HG03520 (cell line): ENCODE data around the gene FBXW7.

ENCODE experiments used
- ATAC-seq: cut with Tn5 transposase; IDR thresholded peaks from one replicate; pipeline ENCODE4 v1.9.1; 2021; ENCODE audit warnings: mild to moderate bottlenecking, moderate library complexity; ENCODE audit not compliant: unreplicated experiment

The FBXW7 gene

GRCh38 chr4:152476796-152477195, 59.1 kb downstream of the FBXW7 start:
- ATAC-seq, result no peak

DNA sequence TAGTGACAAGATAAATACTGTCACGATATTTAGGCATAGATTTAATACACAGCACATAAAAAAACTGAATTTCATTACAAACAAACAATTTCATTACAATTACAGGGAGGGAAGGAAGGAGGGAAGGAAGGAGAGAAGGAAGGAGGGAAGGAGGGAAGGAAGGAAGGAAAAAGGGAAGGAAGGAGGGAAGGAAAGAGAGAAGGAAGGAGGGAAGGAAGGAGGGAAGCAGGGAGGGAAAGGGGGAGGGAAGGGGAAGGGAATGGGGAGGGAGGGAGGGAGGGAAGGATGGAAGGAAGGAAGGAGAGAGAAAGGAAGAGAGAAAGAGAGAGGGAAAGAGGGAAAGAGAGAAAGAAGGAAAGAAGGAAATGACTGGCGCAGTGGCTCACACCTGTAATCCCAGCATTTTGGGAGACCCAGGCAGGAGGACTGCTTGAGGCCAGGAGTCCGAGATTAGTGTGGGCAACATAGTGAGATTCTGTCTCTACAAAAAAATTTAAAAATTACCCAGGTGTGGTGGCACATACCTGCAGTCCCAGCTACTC, 64.6 kb downstream of the FBXW7 start:
- ATAC-seq, result no peak

DNA sequence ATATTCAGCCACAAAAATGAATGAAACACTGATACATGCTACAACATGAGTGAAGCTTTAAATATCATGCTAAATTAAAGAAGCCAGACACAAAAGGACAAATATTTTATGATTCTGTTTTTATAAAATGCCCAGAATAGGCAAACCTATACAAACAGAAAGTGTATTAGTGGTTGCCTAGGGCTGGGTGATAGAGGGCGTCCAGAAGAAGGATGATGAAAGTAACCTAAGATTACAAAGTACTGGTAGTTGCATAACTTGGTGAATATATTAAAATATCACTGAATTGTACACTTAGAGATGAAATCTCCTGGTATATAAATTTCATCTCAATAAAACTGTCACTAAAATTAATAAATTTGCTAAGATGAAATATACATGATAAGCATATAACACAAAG, 67.5 kb downstream of the FBXW7 start:
- ATAC-seq, result no peak

GRCh38 chr4:152467101-152467500, 68.8 kb downstream of the FBXW7 start:
- no peak for ATAC-seq

GRCh38 chr4:152464030-152464823, 71.7 kb downstream of the FBXW7 start:
- no peak for ATAC-seq

DNA sequence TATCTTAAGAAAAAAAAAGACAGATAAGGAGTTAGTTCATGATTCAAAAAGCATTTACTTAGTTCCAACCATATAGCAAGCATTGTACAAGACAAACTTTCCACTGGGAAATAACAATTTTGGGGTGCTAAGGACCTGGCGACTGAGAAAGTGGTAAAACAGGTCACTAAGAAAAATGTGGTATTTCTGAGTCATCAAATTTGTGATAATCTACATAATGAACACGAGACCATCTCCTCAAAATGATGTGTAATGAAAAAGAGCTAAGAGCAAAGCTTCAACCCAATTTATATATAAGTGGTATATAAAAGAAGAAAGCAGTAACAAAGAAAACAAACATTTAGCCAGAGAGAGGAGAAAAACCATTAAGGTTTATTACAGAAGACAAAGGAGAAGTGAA, 72.3 kb downstream of the FBXW7 start:
- no peak for ATAC-seq

GRCh38 chr4:152462695-152463094, 73.2 kb downstream of the FBXW7 start:
- no peak for ATAC-seq

GRCh38 chr4:152462047-152462446, 73.8 kb downstream of the FBXW7 start:
- ATAC-seq, result peak; percentile 49

- ATAC-seq, result no peak
Observed at GRCh38 chr4:152460488-152460887, 75.4 kb downstream of the FBXW7 start.

- no peak for ATAC-seq
Observed at GRCh38 chr4:152459326-152459725, 76.6 kb downstream of the FBXW7 start.

DNA sequence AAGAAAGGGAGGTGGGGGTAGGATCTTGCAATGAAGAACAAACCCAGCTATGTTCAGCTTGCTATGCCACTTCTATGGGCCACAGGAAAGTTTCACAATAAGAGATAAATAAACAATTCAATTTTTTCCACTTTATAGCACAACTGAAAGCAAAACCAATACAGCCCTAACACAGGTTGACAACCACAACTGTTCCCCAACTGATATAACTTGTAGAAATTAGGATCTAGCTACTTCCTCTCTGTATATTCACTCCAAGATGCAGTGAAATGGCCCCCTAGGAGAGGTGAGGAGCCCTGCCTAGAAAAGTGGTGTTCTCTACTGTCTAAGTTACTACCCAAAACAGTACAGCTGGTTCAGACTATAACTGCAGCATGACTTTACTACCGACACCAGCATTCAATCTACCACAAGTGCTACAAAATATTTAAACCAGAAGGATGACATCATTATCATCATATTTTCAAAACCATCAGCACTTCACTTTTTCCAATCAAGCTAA, 77.0 kb downstream of the FBXW7 start:
- ATAC-seq, result no peak

- ATAC-seq, result no peak
Observed at GRCh38 chr4:152456609-152457008, 79.3 kb downstream of the FBXW7 start.

DNA sequence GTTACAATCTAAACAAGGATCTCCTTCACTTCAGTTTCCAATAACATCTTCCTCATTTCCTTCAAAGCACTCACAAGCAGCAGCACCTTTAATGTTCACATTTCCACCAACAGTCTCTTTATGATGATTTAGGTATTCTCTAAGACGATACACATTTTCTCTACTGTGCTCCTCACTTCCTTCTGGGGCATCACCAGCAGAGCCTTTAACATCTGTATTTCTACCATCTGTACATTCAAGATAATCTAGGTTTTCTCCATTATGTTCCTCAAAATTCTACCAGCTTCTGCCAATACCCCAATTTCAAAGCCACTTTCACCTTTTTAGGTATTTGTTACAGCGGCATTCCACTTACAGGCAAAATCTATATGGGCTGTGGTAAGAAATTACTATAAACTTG, 80.6 kb downstream of the FBXW7 start:
- ATAC-seq, result no peak

DNA sequence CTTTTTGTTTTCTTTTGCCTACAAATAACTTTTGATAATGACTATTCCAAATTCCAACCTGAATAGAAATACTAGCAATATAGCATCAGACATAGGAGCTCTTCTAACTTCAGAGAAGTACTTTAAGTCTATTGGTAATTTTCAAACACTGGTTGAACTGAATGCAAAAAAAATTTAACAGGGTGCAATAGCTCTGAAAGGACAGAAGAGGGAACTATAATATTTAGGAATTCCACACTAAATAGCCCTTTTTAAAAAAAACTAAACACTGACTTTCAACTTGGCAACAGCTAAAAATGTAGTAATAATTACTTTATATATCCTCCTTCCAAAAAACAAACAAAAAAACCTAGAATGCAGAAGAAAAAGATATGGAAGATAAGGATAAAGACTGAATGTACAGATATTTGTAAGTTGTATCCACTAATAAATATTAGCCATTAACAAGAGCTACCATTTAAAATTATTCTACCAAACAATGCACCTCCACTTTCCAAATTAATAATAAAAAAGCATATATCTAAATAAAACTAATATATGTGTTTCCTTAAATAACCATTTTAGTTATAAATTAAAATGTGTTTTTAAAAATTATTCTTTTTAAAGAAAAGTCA, 81.4 kb downstream of the FBXW7 start:
- ATAC-seq, result no peak

DNA sequence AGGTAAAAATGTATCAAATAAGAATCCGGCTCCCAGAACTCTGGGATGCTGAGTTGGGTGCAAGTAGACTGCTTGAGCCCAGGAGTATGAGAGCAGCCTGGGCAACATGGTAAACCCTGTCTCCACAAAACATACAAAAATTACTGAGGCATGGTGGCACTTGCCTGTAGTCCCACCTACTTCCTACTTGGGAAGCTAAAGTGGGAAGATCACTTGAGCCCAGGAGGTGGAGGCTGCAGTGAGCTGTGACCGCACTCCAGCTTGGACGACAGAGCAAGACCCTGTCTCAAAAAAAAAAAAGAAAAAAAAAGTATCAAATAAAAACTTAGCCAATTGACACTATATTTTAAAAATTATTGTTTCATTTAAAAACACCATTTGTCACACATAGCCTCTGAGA, 84.4 kb downstream of the FBXW7 start:
- no peak for ATAC-seq

DNA sequence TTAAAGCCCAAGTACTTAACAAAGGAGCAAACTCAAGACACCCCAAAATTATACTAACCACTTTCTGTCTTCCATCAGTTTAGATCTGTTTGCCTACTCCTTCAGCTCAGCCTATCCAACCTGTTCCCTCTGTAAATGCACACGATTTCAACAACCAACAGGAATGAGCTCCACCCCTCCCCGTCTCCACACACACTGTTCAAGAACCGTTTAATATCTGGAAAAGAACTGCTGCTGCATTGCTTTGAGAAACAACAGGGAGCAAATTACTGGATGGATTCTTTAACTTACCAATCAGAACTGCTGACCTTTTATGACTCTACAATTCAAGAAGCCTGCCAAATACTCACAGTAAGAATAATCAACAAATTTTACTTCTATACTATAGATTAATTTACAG, 87.0 kb downstream of the FBXW7 start:
- no peak for ATAC-seq

- no peak for ATAC-seq
Observed at GRCh38 chr4:152448038-152448707, 87.7 kb downstream of the FBXW7 start.

DNA sequence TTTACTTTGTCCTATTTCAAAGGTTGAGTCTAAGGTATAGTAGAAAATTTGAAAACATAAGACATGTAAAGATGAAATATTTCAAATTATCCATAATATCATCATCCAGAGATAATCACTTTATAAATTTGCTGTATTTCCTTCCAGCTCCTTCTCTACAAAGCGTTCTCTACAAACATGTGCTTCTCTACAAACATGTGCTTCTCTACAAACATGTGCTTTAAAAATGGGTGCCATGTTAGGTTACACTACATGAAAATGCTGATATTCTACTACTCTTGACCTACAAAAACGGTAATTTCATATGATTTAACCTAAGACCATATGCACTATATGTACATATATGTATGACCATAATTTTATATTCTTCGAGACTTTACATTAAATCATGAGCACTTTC, 92.0 kb downstream of the FBXW7 start:
- no peak for ATAC-seq

- no peak for ATAC-seq
Observed at GRCh38 chr4:152437561-152437960, 98.3 kb downstream of the FBXW7 start.

DNA sequence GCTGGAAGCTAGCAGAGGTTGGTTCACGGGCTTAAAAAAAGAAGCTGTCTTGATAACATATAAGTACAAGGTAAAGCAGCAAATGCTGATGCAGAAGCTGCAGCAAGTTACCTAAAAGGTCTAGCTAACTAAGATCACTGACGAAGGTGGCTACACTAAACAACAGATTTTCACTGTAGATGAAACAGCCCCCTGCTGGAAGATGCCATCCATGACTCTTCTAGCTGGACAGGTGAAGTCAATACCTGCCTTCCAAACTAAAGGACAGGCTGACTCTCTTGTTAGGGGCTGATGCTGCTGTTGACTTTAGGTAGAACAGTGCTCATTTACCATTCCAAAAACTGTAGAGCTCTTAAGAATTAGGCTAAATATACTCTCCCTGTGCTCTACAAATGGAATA, 99.5 kb downstream of the FBXW7 start:
- ATAC-seq, result no peak

- ATAC-seq, result no peak
Observed at GRCh38 chr4:152434011-152434410, 101.9 kb downstream of the FBXW7 start.

DNA sequence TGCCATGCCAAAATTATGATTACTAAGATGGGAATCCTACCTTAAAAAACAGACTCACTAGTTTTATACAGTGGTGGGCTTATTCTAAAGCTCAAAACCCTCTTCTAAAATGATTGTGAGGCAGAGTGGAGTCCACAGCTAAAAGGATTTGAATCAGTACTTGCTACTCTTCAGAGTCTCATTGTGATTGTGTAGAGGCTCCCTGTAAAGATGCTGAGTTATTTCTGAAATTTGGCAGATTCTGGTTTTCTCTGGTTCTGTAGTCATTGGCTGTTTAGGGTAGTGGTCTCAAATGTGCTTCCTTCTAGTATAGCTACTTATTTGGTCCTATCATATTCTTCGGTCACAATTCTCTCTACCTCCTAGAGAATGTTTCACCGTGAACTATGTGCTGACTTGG, 104.1 kb downstream of the FBXW7 start:
- ATAC-seq, result no peak
